GM21717 (cell line): ENCODE results near the gene MUCL3.
"Not testable (repeated sequence)": the region's sequence is repeated elsewhere in the genome, so short reads cannot be mapped to it uniquely, and the experiment has no call there.

Source experiments
- ATAC-seq: cut with Tn5 transposase; IDR thresholded peaks from one replicate; pipeline ENCODE4 v1.9.1; 2021; ENCODE audit warnings: mild to moderate bottlenecking, moderate library complexity; ENCODE audit not compliant: unreplicated experiment

The MUCL3 gene

GRCh38 chr6:30908700-30909099 lies 32.1 kb upstream of the MUCL3 start:
- no peak for ATAC-seq

GRCh38 chr6:30910473-30910872 lies 30.3 kb upstream of the MUCL3 start:
- not testable (repeated sequence) for ATAC-seq

GRCh38 chr6:30912746-30913520 lies 27.8 kb upstream of the MUCL3 start:
- ATAC-seq: no peak

- peak; percentile 16 for ATAC-seq
These were observed 27.1 kb upstream of the MUCL3 start for GRCh38 chr6:30913721-30914075.

- ATAC-seq: peak; percentile 63
These were observed 26.5 kb upstream of the MUCL3 start, which contains the start of gene VARS2 for GRCh38 chr6:30914076-30914853. VARS2 (plus strand) TSS chr6:30914238; CDS start chr6:30914837, 599 bp downstream.

- no peak for ATAC-seq
These were observed 25.8 kb upstream of the MUCL3 start for GRCh38 chr6:30914854-30915590.

GRCh38 chr6:30915591-30915946 lies 25.2 kb upstream of the MUCL3 start:
- ATAC-seq: no peak

- no peak for ATAC-seq
These were observed 23.7 kb upstream of the MUCL3 start for GRCh38 chr6:30917041-30917440.

GRCh38 chr6:30917487-30917886 lies 23.3 kb upstream of the MUCL3 start:
- ATAC-seq: no peak

GRCh38 chr6:30918670-30919069 lies 22.1 kb upstream of the MUCL3 start:
- ATAC-seq: no peak

GRCh38 chr6:30922447-30922852 lies 18.3 kb upstream of the MUCL3 start:
- no peak for ATAC-seq

GRCh38 chr6:30924040-30924627 lies 16.6 kb upstream of the MUCL3 start:
- ATAC-seq: not testable (repeated sequence)

- ATAC-seq: no peak
These were observed 14.1 kb upstream of the MUCL3 start for GRCh38 chr6:30926644-30927043.

GRCh38 chr6:30927080-30927479 lies 13.7 kb upstream of the MUCL3 start:
- ATAC-seq: not testable (repeated sequence)

- ATAC-seq: no peak
These were observed 12.1 kb upstream of the MUCL3 start for GRCh38 chr6:30928677-30929076.

- no peak for ATAC-seq
These were observed 10.3 kb upstream of the MUCL3 start for GRCh38 chr6:30930506-30930905.

- no peak for ATAC-seq
These were observed 9.5 kb upstream of the MUCL3 start for GRCh38 chr6:30931272-30931671.

GRCh38 chr6:30931969-30932645 lies 8.7 kb upstream of the MUCL3 start, which contains the start of gene SFTA2:
SFTA2 (minus strand) TSS chr6:30932170; CDS start chr6:30932096, 74 bp downstream.
- ATAC-seq: no peak

GRCh38 chr6:30932665-30933365 lies 8.0 kb upstream of the MUCL3 start:
- no peak for ATAC-seq

- no peak for ATAC-seq
These were observed 5.8 kb upstream of the MUCL3 start for GRCh38 chr6:30935018-30935417.
